ENCODE data around the gene PARD6B. TPM values are rescaled to one million over a fixed set of nuclear protein-coding genes. Genes with fewer than 3 reads are reported as not detected.

The PARD6B gene
- total and polyA plus RNA-seq, 2 of the 13 experiments (the other 11 are each of a cell fraction or from before 2014, with no cell fraction given): 6.9 to 22.2 TPM

GRCh38 chr20:50727792-50728485, 3.4 kb upstream of the PARD6B start (continued):
- TF ChIP-seq PAWR (CRISPR knock-in tag; IDR thresholded peaks at IDR 0.05; ENCODE audit: borderline replicate concordance) (no peak), ZBTB1 (CRISPR knock-in tag; IDR thresholded peaks at IDR 0.05; ENCODE audit: borderline replicate concordance) (no peak), SKIL (CRISPR knock-in tag; IDR thresholded peaks at IDR 0.05; ENCODE audit: borderline replicate concordance) (no peak), SIN3A (IDR thresholded peaks at IDR 0.05; ENCODE audit: borderline replicate concordance, low read depth, low read length) (no peak), LBX2 (CRISPR knock-in tag; IDR thresholded peaks at IDR 0.05; ENCODE audit: borderline replicate concordance) (no peak), TARDBP (CRISPR knock-in tag; IDR thresholded peaks at IDR 0.05) (0 out of 2 replicates have a peak, but pooled peaks have one; percentile 19), NRL (CRISPR knock-in tag; IDR thresholded peaks at IDR 0.05; ENCODE audit: borderline replicate concordance) (no peak), ZNF354B (CRISPR knock-in tag; IDR thresholded peaks at IDR 0.05) (no peak), POGZ (CRISPR knock-in tag; IDR thresholded peaks at IDR 0.05) (no peak), ZNF446 (CRISPR knock-in tag; IDR thresholded peaks at IDR 0.05) (no peak), KLF11 (CRISPR knock-in tag; IDR thresholded peaks at IDR 0.05) (no peak), SRY (CRISPR knock-in tag; IDR thresholded peaks at IDR 0.05) (no peak), HNRNPK (IDR thresholded peaks at IDR 0.05; ENCODE audit: low read depth, low read length, poor library complexity, severe bottlenecking) (no peak), U2AF1 (optimal IDR thresholded peaks at IDR 0.05; ENCODE audit: low read depth, low read length) (no peak), ZMYM4 (CRISPR knock-in tag; IDR thresholded peaks at IDR 0.05) (0 out of 2 replicates have a peak, but pooled peaks have one; percentile 20), KAT8 (CRISPR knock-in tag; IDR thresholded peaks at IDR 0.05) (peak; percentile 13; the same call in 1 of the 2 replicates), ARNT2 (CRISPR knock-in tag; IDR thresholded peaks at IDR 0.05; ENCODE audit: low read depth) (0 out of 2 replicates have a peak, but pooled peaks have one; percentile 44), CHCHD3 (CRISPR knock-in tag; IDR thresholded peaks at IDR 0.05) (no peak), PRMT3 (CRISPR knock-in tag; IDR thresholded peaks at IDR 0.05; ENCODE audit: borderline replicate concordance, low read depth) (no peak), NCOA5 (CRISPR knock-in tag; IDR thresholded peaks at IDR 0.05) (no peak), ONECUT2 (CRISPR knock-in tag; IDR thresholded peaks at IDR 0.05) (no peak), MBD4 (IDR thresholded peaks at IDR 0.05; ENCODE audit: borderline replicate concordance, low read length) (no peak), MIER2 (CRISPR knock-in tag; IDR thresholded peaks at IDR 0.05) (no peak), ZSCAN31 (CRISPR knock-in tag; IDR thresholded peaks at IDR 0.05; ENCODE audit: low read depth) (no peak), ZNF768 (CRISPR knock-in tag; IDR thresholded peaks at IDR 0.05) (no peak), BATF2 (CRISPR knock-in tag; IDR thresholded peaks at IDR 0.05) (no peak)

Measured in HepG2 (cell line).